A204.1 (cell line): ENCODE measurements around the gene MYOF.
"Not testable (repeated sequence)": the region's sequence is repeated elsewhere in the genome, so short reads cannot be mapped to it uniquely, and the experiment has no call there.

Source experiments
- FAIRE-seq: peaks from 2 replicates; lab custom pipeline; 2012; peaks lifted over from hg19 to GRCh38; lab: Jason Lieb, UNC

The MYOF gene

GRCh38 chr10:93420944-93421825, 60.9 kb downstream of the MYOF start:
- no peak for FAIRE-seq

- no peak for FAIRE-seq
Observed at GRCh38 chr10:93420091-93420490, 62.0 kb downstream of the MYOF start.

DNA sequence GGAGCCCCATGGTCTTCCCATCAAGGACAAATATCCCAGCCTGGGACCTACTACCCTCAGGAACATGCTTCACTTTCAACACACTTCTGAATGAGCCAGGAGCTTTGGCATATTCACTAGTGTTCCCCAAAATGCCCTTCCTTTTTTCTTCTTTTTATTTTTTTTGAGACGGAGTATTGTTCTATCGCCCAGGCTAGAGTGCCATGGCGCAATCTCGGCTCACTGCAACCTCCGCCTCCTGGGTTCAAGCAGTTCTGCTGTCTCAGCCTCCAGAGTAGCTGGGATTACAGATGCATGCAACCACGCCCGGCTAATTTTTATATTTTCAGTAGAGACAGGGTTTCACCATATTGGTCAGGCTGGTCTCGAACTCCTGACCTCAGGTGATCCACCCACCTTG, 63.1 kb downstream of the MYOF start:
- FAIRE-seq, result not testable (repeated sequence)

GRCh38 chr10:93417921-93418320, 64.2 kb downstream of the MYOF start:
- FAIRE-seq, result no peak

GRCh38 chr10:93417266-93417665, 64.9 kb downstream of the MYOF start:
- FAIRE-seq, result no peak

GRCh38 chr10:93416824-93417223, 65.3 kb downstream of the MYOF start:
- no peak for FAIRE-seq

DNA sequence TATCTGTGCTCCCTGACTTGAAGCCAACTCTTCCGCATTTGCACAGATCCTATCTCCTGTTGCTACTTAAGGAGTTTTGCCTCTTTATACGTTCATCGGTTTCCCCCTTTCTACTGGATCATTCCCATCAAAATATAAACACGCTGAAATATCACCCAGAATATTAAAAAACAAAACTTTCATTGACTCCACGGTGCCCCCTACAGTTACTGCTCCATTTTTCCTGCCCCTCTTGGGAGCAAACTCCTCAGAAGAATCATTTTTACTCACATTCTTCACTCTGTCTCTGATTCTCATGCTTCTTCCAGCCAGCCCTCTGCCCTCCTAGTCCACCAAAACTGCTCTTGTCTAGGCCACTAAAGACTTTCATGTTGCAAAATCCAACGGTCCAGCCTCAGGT, 66.4 kb downstream of the MYOF start:
- no peak for FAIRE-seq

- no peak for FAIRE-seq
Observed at GRCh38 chr10:93413252-93413689, 68.9 kb downstream of the MYOF start.

DNA sequence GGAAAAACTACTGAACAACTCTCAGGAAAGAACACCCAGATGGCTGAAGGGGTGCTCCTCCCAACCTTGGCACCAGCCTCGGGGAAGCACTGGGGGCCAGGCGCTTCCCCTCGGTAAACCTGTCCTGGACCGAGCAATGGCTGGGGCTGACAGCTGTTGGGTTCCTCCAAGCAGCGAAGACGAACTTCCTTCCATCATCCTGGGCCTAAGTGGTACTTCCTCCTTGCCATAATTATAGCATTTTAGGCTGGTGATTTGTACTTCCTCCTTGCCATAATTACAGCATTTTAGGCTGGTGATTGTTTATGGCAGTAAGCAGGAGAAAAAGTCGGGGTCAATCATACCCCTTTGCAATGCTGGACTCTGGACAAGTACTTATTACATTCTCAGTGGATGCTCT, 69.3 kb downstream of the MYOF start:
- FAIRE-seq, result no peak

GRCh38 chr10:93410697-93411348, 71.3 kb downstream of the MYOF start:
- FAIRE-seq, result no peak

GRCh38 chr10:93408783-93409182, 73.4 kb downstream of the MYOF start:
- no peak for FAIRE-seq

DNA sequence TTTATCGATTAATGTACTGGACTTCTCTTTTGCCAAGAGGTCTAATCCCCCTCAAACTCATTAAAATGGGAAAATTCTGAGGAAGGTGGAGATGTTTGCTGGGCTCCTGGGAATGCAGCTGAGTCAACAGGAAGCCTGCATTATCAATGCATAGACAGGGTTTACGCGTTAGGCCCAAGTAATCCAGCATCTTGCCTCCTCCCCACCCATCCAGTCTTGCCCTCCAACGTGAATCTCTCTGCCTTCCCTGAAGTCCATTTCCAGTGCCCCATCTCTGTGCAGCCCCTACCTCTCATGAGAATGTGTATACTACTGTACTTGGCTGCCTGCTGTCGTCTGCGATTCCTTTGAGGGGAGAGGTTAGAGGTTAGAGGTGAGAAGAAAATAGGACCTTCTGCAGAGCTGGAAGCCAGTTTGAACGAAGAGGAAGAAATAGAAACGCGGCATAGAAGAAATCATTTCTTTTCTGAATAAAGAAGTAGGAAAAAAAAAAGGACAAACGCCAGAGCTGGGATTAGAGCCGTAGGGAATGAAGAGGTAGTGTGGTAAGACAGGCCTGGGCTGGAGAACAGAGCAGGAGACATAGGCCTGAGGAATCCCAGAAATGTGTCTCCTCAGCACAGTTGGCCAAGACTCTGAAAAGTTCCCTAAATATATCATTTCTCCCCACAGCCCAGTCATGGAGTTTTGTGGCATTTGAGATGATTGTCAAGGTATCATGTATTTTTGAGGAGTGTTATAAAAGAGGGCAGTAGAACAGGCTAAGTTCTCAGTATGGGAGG, 75.6 kb downstream of the MYOF start:
- FAIRE-seq, result no peak

DNA sequence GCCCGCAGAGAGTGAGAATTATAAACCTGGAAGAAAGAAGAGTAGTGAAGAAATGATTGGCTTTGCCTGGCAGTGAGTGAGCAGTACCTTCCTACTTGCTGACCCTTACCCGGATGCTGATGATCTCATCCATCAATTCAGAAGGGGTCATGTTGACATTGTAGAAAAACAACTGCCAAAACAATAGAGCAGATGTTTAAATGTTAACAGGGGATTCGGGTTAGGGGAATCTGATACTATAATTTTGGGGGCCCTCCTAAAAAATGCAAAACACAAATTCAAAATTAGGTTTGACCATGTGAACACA, 78.1 kb downstream of the MYOF start:
- FAIRE-seq, result no peak

- FAIRE-seq, result no peak
Observed at GRCh38 chr10:93403152-93404047, 78.7 kb downstream of the MYOF start.

GRCh38 chr10:93402192-93402591, 79.9 kb downstream of the MYOF start:
- FAIRE-seq, result no peak

GRCh38 chr10:93398528-93398927, 83.6 kb downstream of the MYOF start:
- FAIRE-seq, result no peak

GRCh38 chr10:93397020-93397419, 85.1 kb downstream of the MYOF start:
- no peak for FAIRE-seq

GRCh38 chr10:93393211-93393610, 88.9 kb downstream of the MYOF start:
- no peak for FAIRE-seq

GRCh38 chr10:93392121-93392520, 90.0 kb downstream of the MYOF start:
- no peak for FAIRE-seq

GRCh38 chr10:93390306-93391090, 91.6 kb downstream of the MYOF start:
- FAIRE-seq, result no peak
